Fibroblast of villous mesenchyme (primary cell): ENCODE results near the gene GALNT7. TPM values are rescaled to one million over a fixed set of nuclear protein-coding genes. Genes with fewer than 3 reads are reported as not detected.

Experiments
- DNase-seq: peaks from one replicate; pipeline ENCODE4 v3.0.0-alpha.2; 2010; ENCODE audit warnings: low read depth
- H3K4me3 ChIP-seq: 2 replicates; pipeline ENCODE4 v1.5.1; 2011; ENCODE audit warnings: low read depth, mild to moderate bottlenecking, low read length
- CTCF ChIP-seq: IDR thresholded peaks from 2 replicates; pipeline ENCODE4 v1.5.1; 2012; ENCODE audit warnings: low read depth, mild to moderate bottlenecking, low read length; ENCODE audit not compliant: insufficient read depth
- total RNA-seq: library from RNA; depleted of rRNA; stranded (reverse); fragments of >200 nt; gene quantifications from 2 replicates; pipeline ENCODE4 v1.2.3, GENCODE V29; 2012

Gene GALNT7
- total RNA-seq, 1 donor, result 23.3 TPM

GRCh38 chr4:173288698-173289352, 120.2 kb downstream of the GALNT7 start:
- peak; percentile 17 for DNase-seq
- TF ChIP-seq CTCF, result no peak
- H3K4me3 ChIP-seq, result peak overlapping the region; percentile 56

- no peak for TF ChIP-seq CTCF
- H3K4me3 ChIP-seq, result peak overlapping the region; percentile 56
- peak; percentile 41 for DNase-seq
Observed at GRCh38 chr4:173289353-173289727, 120.7 kb downstream of the GALNT7 start.

- H3K4me3 ChIP-seq, result no peak overlapping the region
- no peak for DNase-seq
- TF ChIP-seq CTCF, result no peak
Observed at GRCh38 chr4:173291899-173292298, 123.3 kb downstream of the GALNT7 start.

- DNase-seq, result no peak
- no peak for TF ChIP-seq CTCF
- H3K4me3 ChIP-seq, result no peak overlapping the region
Observed at GRCh38 chr4:173293663-173294062, 125.1 kb downstream of the GALNT7 start.

GRCh38 chr4:173294444-173294843, 125.8 kb downstream of the GALNT7 start:
- H3K4me3 ChIP-seq, result no peak overlapping the region
- TF ChIP-seq CTCF, result no peak
- DNase-seq, result no peak

- TF ChIP-seq CTCF, result peak; percentile 71
- DNase-seq, result peak; percentile 51
- H3K4me3 ChIP-seq, result no peak overlapping the region
Observed at GRCh38 chr4:173301518-173302201, 133.0 kb downstream of the GALNT7 start.
